Liver (tissue), 9 donors: ENCODE measurements around the gene WDR45. TPM values are rescaled to one million over a fixed set of nuclear protein-coding genes. Genes with fewer than 3 reads are reported as not detected.

Experiments used
- DNase-seq: peaks from one replicate; pipeline ENCODE4 v3.0.0-alpha.2; 2017; ENCODE audit warnings: low spot score
- H3K27ac ChIP-seq, 2 donors: one replicate each; pipeline ENCODE4 v1.7.0; 2013; ENCODE audit warnings: inconsistent platforms in 2 of 2, low read length in 2 of 2, control low read depth in 1 of 2, low read depth in 1 of 2, mild to moderate bottlenecking in 1 of 2
- H3K27me3 ChIP-seq, 4 donors: one replicate each; pipeline versions ENCODE4 v1.6.1 to v1.7.0; 2013; ENCODE audit warnings: low read length in 3 of 4, inconsistent platforms in 1 of 4, mild to moderate bottlenecking in 1 of 4, moderate library complexity in 1 of 4; ENCODE audit not compliant: control insufficient read depth in 4 of 4, insufficient read depth in 4 of 4
- H3K36me3 ChIP-seq, 4 donors: one replicate each; pipeline versions ENCODE4 v1.6.1 to v1.7.0; 2013; ENCODE audit warnings: low read length in 3 of 4, mild to moderate bottlenecking in 3 of 4, low read depth in 1 of 4, moderate library complexity in 1 of 4; ENCODE audit not compliant: control insufficient read depth in 4 of 4, insufficient read depth in 3 of 4
- H3K4me1 ChIP-seq, 4 donors: one replicate each; pipeline versions ENCODE4 v1.6.1 to v1.7.0; 2013; ENCODE audit warnings: low read length in 3 of 4, mild to moderate bottlenecking in 3 of 4, moderate library complexity in 1 of 4; ENCODE audit not compliant: control insufficient read depth in 4 of 4, insufficient read depth in 4 of 4
- H3K4me3 ChIP-seq, 3 donors: one replicate each; pipeline versions ENCODE4 v1.6.1 to v1.7.0; 2013; ENCODE audit warnings: low read length in 3 of 3, control low read depth in 1 of 3, low read depth in 1 of 3, mild to moderate bottlenecking in 1 of 3
- H3K9ac ChIP-seq, 2 donors: one replicate each; pipeline ENCODE4 v1.7.0; 2013; ENCODE audit warnings: low read length in 2 of 2, mild to moderate bottlenecking in 2 of 2, moderate library complexity in 2 of 2, control low read depth in 1 of 2, low read depth in 1 of 2
- H3K9me3 ChIP-seq, 4 donors: one replicate each; pipeline versions ENCODE4 v1.6.1 to v1.7.0; 2013; ENCODE audit warnings: low read length in 3 of 4; ENCODE audit not compliant: control insufficient read depth in 4 of 4
- ATF3 ChIP-seq: IDR thresholded peaks from 2 replicates; pipeline ENCODE4 v1.6.1; 2016; ENCODE audit warnings: antibody characterized with exemption
- EGR1 ChIP-seq, 2 donors: IDR thresholded peaks; 2 replicates each; pipeline ENCODE4 v1.6.1; 2016 to 2018; ENCODE audit warnings: antibody characterized with exemption in 2 of 2, low read depth in 2 of 2
- FOXA1 ChIP-seq: IDR thresholded peaks from 2 replicates; pipeline ENCODE4 v1.6.1; 2016; ENCODE audit warnings: antibody characterized with exemption
- FOXA2 ChIP-seq: IDR thresholded peaks from 2 replicates; pipeline ENCODE4 v1.6.1; 2016; ENCODE audit warnings: antibody characterized with exemption
- GABPA ChIP-seq, 2 donors: IDR thresholded peaks in 1 of 2; conservative IDR thresholded peaks in 1 of 2; 2 replicates each; pipeline ENCODE4 v1.6.1; 2016; ENCODE audit warnings: antibody characterized with exemption in 2 of 2, mild to moderate bottlenecking in 1 of 2, moderate library complexity in 1 of 2
- HNF4G ChIP-seq: IDR thresholded peaks from 2 replicates; pipeline ENCODE4 v1.6.1; 2016; ENCODE audit warnings: antibody characterized with exemption
- JUND ChIP-seq, 2 donors: IDR thresholded peaks; 2 replicates each; pipeline ENCODE4 v1.6.1; 2016; ENCODE audit warnings: antibody characterized with exemption in 2 of 2
- NR2F2 ChIP-seq: IDR thresholded peaks from 2 replicates; pipeline ENCODE4 v1.6.1; 2016; ENCODE audit warnings: antibody characterized with exemption
- RAD21 ChIP-seq, 2 donors: IDR thresholded peaks; 2 replicates each; pipeline ENCODE4 v1.6.1; 2016; ENCODE audit warnings: antibody characterized with exemption in 2 of 2, mild to moderate bottlenecking in 2 of 2
- SP1 ChIP-seq: IDR thresholded peaks from 2 replicates; pipeline ENCODE4 v1.6.1; 2018; ENCODE audit warnings: antibody characterized with exemption, mild to moderate bottlenecking
- TAF1 ChIP-seq: conservative IDR thresholded peaks from 2 replicates; pipeline ENCODE4 v1.6.1; 2016; ENCODE audit warnings: antibody characterized with exemption, mild to moderate bottlenecking
- YY1 ChIP-seq: IDR thresholded peaks from 2 replicates; pipeline ENCODE4 v1.6.1; 2016; ENCODE audit warnings: antibody characterized with exemption, mild to moderate bottlenecking
- ZBTB33 ChIP-seq: IDR thresholded peaks from 2 replicates; pipeline ENCODE4 v1.6.1; 2016; ENCODE audit warnings: antibody characterized with exemption
- WGBS: extraction: QIAGEN DNeasy Blood & Tissue Kit; methylation state at CpG from one replicate; pipeline ENCODE4 v1.1.7; 2013; 5-methylcytosine and 5-hydroxymethylcytosine counted together
- polyA plus RNA-seq, 2 donors: library from polyadenylated mRNA; stranded (reverse) in 1 of 2; unstranded in 1 of 2; fragments of 200-250 nt in 1 of 2; fragments of >200 nt in 1 of 2; fragmentation: Nextera tagmentation in 1 of 2; extraction: Ambion mirVana in 1 of 2; gene quantifications; one replicate each; pipeline versions ENCODE4 v1.2.1 to v1.2.3, GENCODE V29; 2013 to 2015
- total RNA-seq, 2 donors: library from RNA; depleted of rRNA; stranded (reverse); fragments of >200 nt; gene quantifications; one replicate each; pipeline ENCODE4 v1.2.3, GENCODE V29; 2014
- TF ChIP-seq, protein P1 (sequence below): fragments of 150-350 bp; IDR thresholded peaks from 2 replicates; pipeline ENCODE4 v1.5.1; 2017; ENCODE audit warnings: improper control_type of control experiment, low read depth, low read length; ENCODE audit not compliant: missing input control
- donor health status: healthy.
- donor health status: healthy.
- donor health status: healthy.
- donor health status: healthy.
- donor health status: healthy.

The WDR45 gene
- total and polyA plus RNA-seq, 4 donors: 28.0 to 60.7 (median 49.6) TPM

DNA sequence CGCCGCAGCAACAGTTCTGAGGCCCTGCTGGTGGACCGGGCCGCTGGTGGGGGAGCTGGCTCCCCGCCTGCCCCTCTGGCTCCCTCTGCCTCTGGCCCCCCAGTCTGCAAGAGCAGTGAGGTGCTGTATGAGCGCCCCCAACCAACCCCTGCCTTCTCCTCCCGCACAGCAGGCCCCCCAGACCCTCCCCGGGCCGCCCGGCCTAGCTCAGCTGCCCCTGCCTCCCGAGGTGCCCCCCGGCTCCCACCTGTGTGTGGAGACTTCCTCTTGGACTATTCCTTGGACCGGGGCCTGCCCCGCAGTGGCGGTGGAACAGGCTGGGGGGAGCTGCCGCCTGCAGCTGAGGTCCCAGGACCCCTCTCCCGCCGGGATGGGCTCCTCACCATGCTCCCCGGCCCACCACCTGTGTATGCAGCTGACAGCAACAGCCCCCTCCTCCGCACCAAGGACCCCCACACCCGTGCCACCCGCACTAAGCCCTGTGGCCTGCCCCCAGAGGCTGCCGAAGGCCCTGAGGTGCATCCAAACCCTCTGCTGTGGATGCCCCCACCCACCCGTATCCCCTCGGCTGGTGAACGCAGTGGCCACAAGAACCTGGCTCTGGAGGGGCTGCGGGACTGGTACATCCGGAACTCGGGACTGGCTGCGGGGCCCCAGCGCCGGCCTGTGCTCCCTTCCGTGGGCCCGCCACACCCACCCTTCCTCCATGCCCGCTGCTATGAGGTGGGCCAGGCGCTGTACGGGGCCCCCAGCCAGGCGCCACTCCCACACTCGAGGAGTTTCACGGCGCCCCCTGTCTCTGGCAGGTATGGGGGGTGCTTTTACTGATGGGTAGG is 12.2 kb downstream of the WDR45 start:
- 96% methylated on average over 41 of the region's 41 CpGs for WGBS
- DNase-seq: no peak
- Histone ChIP-seq H3K4me1 (peaks cover 0 to 6% (median 4%) of the 10 kb centered on the region in 4 donors), H3K9me3 (no peaks in the 10 kb centered on the region), H3K27ac (no peak overlapping the region), H3K27me3 (no peaks in the 10 kb centered on the region), H3K9ac (no peak overlapping the region), H3K4me3 (no peak overlapping the region), H3K36me3 (peaks cover 0 to 12% (median 2%) of the 10 kb centered on the region in 4 donors)
- TF ChIP-seq ZBTB33: no peak
- no peak for TF ChIP-seq NR2F2
- no peak for TF ChIP-seq HNF4G

- no peak for TF ChIP-seq JUND (IDR thresholded peaks at IDR 0.05)
- TF ChIP-seq EGR1 (IDR thresholded peaks at IDR 0.05; ENCODE audit: low read depth in 2 of 2): no peak
- TF ChIP-seq YY1: no peak
- no peak for TF ChIP-seq NR2F2
- TF ChIP-seq ATF3: no peak
- TF ChIP-seq RAD21 (IDR thresholded peaks at IDR 0.05): no peak
- no peak for TF ChIP-seq TAF1
- no peak for TF ChIP-seq ZBTB33
- no peak for TF ChIP-seq GABPA (IDR thresholded peaks at IDR 0.05 in 1 of 2, conservative IDR thresholded peaks at IDR 0.05 in 1 of 2)
- no peak for TF ChIP-seq SP1
- TF ChIP-seq FOXA1: no peak
- TF ChIP-seq FOXA2: no peak
- TF ChIP-seq, protein P1, sequence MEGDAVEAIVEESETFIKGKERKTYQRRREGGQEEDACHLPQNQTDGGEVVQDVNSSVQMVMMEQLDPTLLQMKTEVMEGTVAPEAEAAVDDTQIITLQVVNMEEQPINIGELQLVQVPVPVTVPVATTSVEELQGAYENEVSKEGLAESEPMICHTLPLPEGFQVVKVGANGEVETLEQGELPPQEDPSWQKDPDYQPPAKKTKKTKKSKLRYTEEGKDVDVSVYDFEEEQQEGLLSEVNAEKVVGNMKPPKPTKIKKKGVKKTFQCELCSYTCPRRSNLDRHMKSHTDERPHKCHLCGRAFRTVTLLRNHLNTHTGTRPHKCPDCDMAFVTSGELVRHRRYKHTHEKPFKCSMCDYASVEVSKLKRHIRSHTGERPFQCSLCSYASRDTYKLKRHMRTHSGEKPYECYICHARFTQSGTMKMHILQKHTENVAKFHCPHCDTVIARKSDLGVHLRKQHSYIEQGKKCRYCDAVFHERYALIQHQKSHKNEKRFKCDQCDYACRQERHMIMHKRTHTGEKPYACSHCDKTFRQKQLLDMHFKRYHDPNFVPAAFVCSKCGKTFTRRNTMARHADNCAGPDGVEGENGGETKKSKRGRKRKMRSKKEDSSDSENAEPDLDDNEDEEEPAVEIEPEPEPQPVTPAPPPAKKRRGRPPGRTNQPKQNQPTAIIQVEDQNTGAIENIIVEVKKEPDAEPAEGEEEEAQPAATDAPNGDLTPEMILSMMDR: no peak
- Histone ChIP-seq H3K4me3 (no peak overlapping the region), H3K9me3 (no peaks in the 10 kb centered on the region), H3K9ac (no peak overlapping the region), H3K27me3 (no peaks in the 10 kb centered on the region), H3K4me1 (peaks cover 0 to under 1% (median 0%) of the 10 kb centered on the region in 4 donors), H3K36me3 (peaks cover 0 to 12% (median 2%) of the 10 kb centered on the region in 4 donors), H3K27ac (no peak overlapping the region)
- DNase-seq: no peak
- WGBS: 81% methylated on average over 9 of the region's 9 CpGs
Observed at GRCh38 chrX:49066690-49067089, 13.0 kb downstream of the WDR45 start.
